ENCODE results near the gene SCAANT1. TPM values are rescaled to one million over a fixed set of nuclear protein-coding genes. Genes with fewer than 3 reads are reported as not detected.

Gene SCAANT1
- total and polyA plus RNA-seq, 2 of the 8 experiments (the other 6 are each of a cell fraction or from before 2014, with no cell fraction given): not detected

DNA sequence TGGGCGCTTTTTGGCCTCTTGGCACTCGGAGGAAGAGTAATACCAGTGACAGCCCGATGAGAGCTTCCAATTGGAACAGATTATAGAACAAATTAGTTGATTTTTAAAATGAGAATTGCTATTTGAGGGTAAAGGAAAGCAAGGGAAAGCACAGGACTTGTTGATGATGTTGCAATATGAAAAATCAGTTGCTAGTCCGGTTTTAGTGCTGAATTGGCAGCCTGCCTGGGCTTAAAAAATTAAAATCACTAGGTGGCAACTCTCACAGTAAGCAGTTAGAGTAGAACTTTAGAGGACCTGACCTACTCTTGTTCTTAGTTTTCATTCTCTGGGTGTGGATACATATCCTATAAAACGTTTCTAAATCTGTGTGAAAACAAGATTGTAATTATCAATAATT, 2.1 kb upstream of the SCAANT1 start:
- H4K5ac ChIP-seq (ENCODE audit: insufficient read length, low read depth, low read length): no peak overlapping the region
- POLR2A ChIA-PET (ENCODE audit: partially characterized antibody): interaction anchor here (1.4 kb wide), 1 partner anchor 48 kb away, joined by 4 read pairs; no protein-coding TSS in a partner anchor
- H3K4me3 ChIP-seq (ENCODE audit: extremely low read depth in 1 of 4, insufficient read depth in 2 of 4, low read depth in 3 of 4, low read length in 4 of 4): no peak overlapping the region
- no peak for TF ChIP-seq TAF1 (IDR thresholded peaks at IDR 0.05; ENCODE audit: low read depth, low read length)
- no peak for TF ChIP-seq CHD2 (IDR thresholded peaks at IDR 0.05; ENCODE audit: low read length)
- TF ChIP-seq RNF2 (IDR thresholded peaks at IDR 0.05; ENCODE audit: borderline replicate concordance, low read depth, low read length, missing control alignments, poor library complexity, severe bottlenecking): no peak
- no peak for TF ChIP-seq POLR2AphosphoS5 (IDR thresholded peaks at IDR 0.05; ENCODE audit: low read depth, low read length)
- TF ChIP-seq ASH2L (IDR thresholded peaks at IDR 0.05; ENCODE audit: low read length): no peak
- TF ChIP-seq TBP (IDR thresholded peaks at IDR 0.05; ENCODE audit: low read depth, low read length): no peak
- TF ChIP-seq CEBPB (IDR thresholded peaks at IDR 0.05; ENCODE audit: low read depth, low read length): no peak
- H4K91ac ChIP-seq (replicated peaks; ENCODE audit: insufficient read length, low read length): no peak overlapping the region
- H3K9ac ChIP-seq (replicated peaks in 1 of 4; ENCODE audit: extremely low read depth in 1 of 4, low read depth in 3 of 4, low read length in 3 of 4): no peak overlapping the region
- no peak overlapping the region for H3K23ac ChIP-seq (ENCODE audit: insufficient read length)
- FAIRE-seq (no peak), DNase-seq (ENCODE audit: low read depth in 1 of 2, low spot score in 2 of 2) (no peak)
- peaks cover 6% of the 10 kb centered on the region for H3K23me2 ChIP-seq (ENCODE audit: low read depth, low read length)
- H3K4ac ChIP-seq (replicated peaks; ENCODE audit: insufficient read length, low read depth, low read length): no peak overlapping the region
- no peak overlapping the region for H3K14ac ChIP-seq (ENCODE audit: insufficient read length)
- H2AFZ ChIP-seq (ENCODE audit: low read length): no peak overlapping the region
- H3K79me1 ChIP-seq (ENCODE audit: low read depth, low read length): 0 out of 2 replicates have a peak, but pooled peaks cover 2% of the 10 kb centered on the region
- peaks cover 0 to 1% of the 10 kb centered on the region in 2 experiments for H4K20me1 ChIP-seq (replicated peaks in 1 of 2; ENCODE audit: control insufficient read depth in 1 of 2, insufficient read depth in 2 of 2, low read length in 2 of 2)
- no peak overlapping the region for H2BK5ac ChIP-seq (ENCODE audit: low read depth, low read length)
- peaks cover 0 to 2% (median 0%) of the 10 kb centered on the region in 4 experiments; a peak in 3 of 7 replicates for H3K4me1 ChIP-seq (replicated peaks in 1 of 4; ENCODE audit: control insufficient read depth in 3 of 4, insufficient read depth in 4 of 4, low read length in 3 of 4)
- H3K27me3 ChIP-seq (replicated peaks in 1 of 4; ENCODE audit: control insufficient read depth in 3 of 4, extremely low read depth in 1 of 4, insufficient read depth in 3 of 4, low read length in 3 of 4): no peaks in the 10 kb centered on the region
- no peak overlapping the region for H2BK120ac ChIP-seq (replicated peaks; ENCODE audit: low read depth, low read length)
- no peak overlapping the region for H3K18ac ChIP-seq (ENCODE audit: extremely low read depth, low read length)
- H2AK5ac ChIP-seq (ENCODE audit: low read depth, low read length): no peak overlapping the region
- H3K27ac ChIP-seq (ENCODE audit: low read depth, low read length): no peak overlapping the region
- 94% methylated on average over 5 of the region's 5 CpGs; no CpG with 5 or more reads in 1 of the 2 experiments for WGBS, 2 experiments (ENCODE audit: extremely low coverage in 1 of 2, insufficient coverage in 1 of 2, insufficient read length in 1 of 2, insufficient replicate concordance in 2 of 2, low coverage in 1 of 2, low lambda C conversion rate in 2 of 2, missing lambda C conversion rate in 1 of 2)
- no peaks in the 10 kb centered on the region for H3K36me3 ChIP-seq (ENCODE audit: control insufficient read depth in 2 of 4, insufficient read depth in 4 of 4, low read length in 3 of 4)
- H3K56ac ChIP-seq (replicated peaks; ENCODE audit: insufficient read length, low read depth, low read length): no peak overlapping the region
- H2BK12ac ChIP-seq (ENCODE audit: low read depth, low read length): no peak overlapping the region
- CTCF ChIA-PET (ENCODE audit: partially characterized antibody): interaction anchor here (1.0 to 1.7 kb wide), 2 partner anchors 14 to 27 kb away, joined by 3 to 4 read pairs; no protein-coding TSS in a partner anchor
- no peaks in the 10 kb centered on the region for H3K79me2 ChIP-seq (ENCODE audit: control insufficient read depth in 1 of 2, insufficient read depth in 2 of 2, low read length in 2 of 2)
- no peak overlapping the region for H2BK15ac ChIP-seq (ENCODE audit: low read length)
- H3K4me2 ChIP-seq (ENCODE audit: insufficient read depth in 1 of 2, low read depth in 2 of 2, low read length in 2 of 2): no peak overlapping the region
- H4K8ac ChIP-seq (ENCODE audit: extremely low read depth, insufficient read depth, low read length): no peak overlapping the region
- H3K9me3 ChIP-seq (ENCODE audit: insufficient read depth in 2 of 2, low read depth in 1 of 2, low read length in 1 of 2): no peaks in the 10 kb centered on the region
- no peak overlapping the region for H2BK20ac ChIP-seq (ENCODE audit: low read length)
